Measurements from ENCODE around the gene P3H1.

The P3H1 gene

GRCh38 chr1:42744148-42744413, 22.7 kb downstream of the P3H1 start:
- DNase-seq (ENCODE audit: low spot score), result no peak

- DNase-seq (ENCODE audit: low spot score), result no peak
These were observed 23.3 kb downstream of the P3H1 start for GRCh38 chr1:42743317-42744147.

GRCh38 chr1:42742617-42743316, 24.1 kb downstream of the P3H1 start:
- no peak for DNase-seq (ENCODE audit: low spot score)

GRCh38 chr1:42742141-42742540, 24.7 kb downstream of the P3H1 start:
- DNase-seq (ENCODE audit: low spot score), result no peak

GRCh38 chr1:42741706-42742105, 25.1 kb downstream of the P3H1 start:
- no peak for DNase-seq (ENCODE audit: low spot score)

GRCh38 chr1:42740851-42741580, 25.8 kb downstream of the P3H1 start:
- DNase-seq (ENCODE audit: low spot score), result peak; percentile 46

- peak; percentile 96 for DNase-seq (ENCODE audit: low spot score)
These were observed 26.8 kb downstream of the P3H1 start, which contains the start of gene CLDN19 for GRCh38 chr1:42739753-42740700. Gene CLDN19, minus strand, starts transcription at chr1:42740236. Its CDS starts 173 bp downstream, at chr1:42740063.

- no peak for DNase-seq (ENCODE audit: low spot score)
These were observed 28.1 kb downstream of the P3H1 start for GRCh38 chr1:42738678-42739226.

GRCh38 chr1:42737986-42738677, 28.7 kb downstream of the P3H1 start:
- DNase-seq (ENCODE audit: low spot score), result no peak

- DNase-seq (ENCODE audit: low spot score), result no peak
These were observed 29.6 kb downstream of the P3H1 start for GRCh38 chr1:42737257-42737656.

GRCh38 chr1:42736571-42737200, 30.1 kb downstream of the P3H1 start:
- DNase-seq (ENCODE audit: low spot score), result no peak

GRCh38 chr1:42736152-42736551, 30.7 kb downstream of the P3H1 start:
- peak; percentile 67 for DNase-seq (ENCODE audit: low spot score)

- DNase-seq (ENCODE audit: low spot score), result no peak
These were observed 31.2 kb downstream of the P3H1 start for GRCh38 chr1:42735477-42736105.

- DNase-seq (ENCODE audit: low spot score), result no peak
These were observed 31.8 kb downstream of the P3H1 start for GRCh38 chr1:42735056-42735455.

- peak; percentile 31 for DNase-seq (ENCODE audit: low spot score)
These were observed 32.4 kb downstream of the P3H1 start for GRCh38 chr1:42734201-42735035.

GRCh38 chr1:42733415-42734200, 33.2 kb downstream of the P3H1 start:
- DNase-seq (ENCODE audit: low spot score), result no peak

- DNase-seq (ENCODE audit: low spot score), result no peak
These were observed 34.6 kb downstream of the P3H1 start for GRCh38 chr1:42732126-42732680.

- no peak for DNase-seq (ENCODE audit: low spot score)
These were observed 35.2 kb downstream of the P3H1 start for GRCh38 chr1:42731585-42731984.
